NCI-H226 (cell line): ENCODE data around the gene GSG1L.
"Not testable (repeated sequence)": the region's sequence is repeated elsewhere in the genome, so short reads cannot be mapped to it uniquely, and the experiment has no call there.

Experiments
- DNase-seq: peaks from one replicate; pipeline ENCODE4 v3.0.0-alpha.2; 2015

GSG1L gene

DNA sequence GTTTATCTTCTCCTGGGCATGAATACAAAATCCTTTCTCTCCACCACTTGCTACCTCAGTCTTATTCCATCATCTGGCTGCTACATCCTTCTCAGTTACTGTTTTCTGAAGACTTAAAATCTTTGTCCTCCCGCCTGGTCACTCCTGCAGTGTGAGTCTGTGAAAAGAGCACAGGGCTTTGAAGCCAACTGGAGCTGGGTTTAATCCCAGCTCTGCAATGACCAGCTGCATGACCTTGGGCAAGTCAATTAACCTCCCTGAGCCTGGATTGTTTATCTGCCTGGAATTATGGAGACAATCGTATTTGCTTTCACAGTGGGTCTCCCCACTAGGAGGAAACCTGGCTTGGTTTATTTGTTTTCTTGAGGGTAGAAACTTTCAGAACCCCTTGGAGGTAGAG lies 183.2 kb downstream of the GSG1L start:
- no peak for DNase-seq

DNA sequence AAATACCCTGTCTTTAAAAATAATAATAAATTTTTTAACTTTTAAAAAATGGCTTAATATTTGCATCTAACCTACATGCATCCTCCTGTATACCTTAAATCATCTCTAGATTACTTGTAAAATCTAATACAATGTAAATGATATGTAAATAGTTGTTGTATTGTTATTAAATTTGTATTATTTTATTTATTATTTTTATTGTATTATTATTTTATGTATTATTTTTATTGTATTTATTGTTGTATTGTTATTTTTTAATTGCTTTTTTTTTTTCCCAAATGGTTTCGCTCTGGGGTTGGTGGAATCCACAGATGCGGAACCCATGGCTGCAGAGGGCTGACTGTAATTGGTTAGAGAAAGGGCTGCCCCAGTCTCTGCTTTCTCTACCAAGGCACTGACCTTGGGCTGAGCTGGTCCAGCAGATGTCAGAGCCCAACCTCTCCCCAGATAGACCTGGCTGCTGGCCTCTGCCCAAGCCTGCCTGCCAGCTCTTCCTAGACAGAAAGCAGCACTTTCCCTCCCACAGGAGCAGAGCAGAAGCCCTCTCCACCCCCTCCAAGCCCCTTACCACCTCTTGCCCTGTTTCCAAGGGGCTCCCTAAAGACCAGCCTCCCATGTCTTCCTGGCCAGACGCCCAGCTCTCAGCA lies 183.8 kb downstream of the GSG1L start:
- DNase-seq, result no peak

DNA sequence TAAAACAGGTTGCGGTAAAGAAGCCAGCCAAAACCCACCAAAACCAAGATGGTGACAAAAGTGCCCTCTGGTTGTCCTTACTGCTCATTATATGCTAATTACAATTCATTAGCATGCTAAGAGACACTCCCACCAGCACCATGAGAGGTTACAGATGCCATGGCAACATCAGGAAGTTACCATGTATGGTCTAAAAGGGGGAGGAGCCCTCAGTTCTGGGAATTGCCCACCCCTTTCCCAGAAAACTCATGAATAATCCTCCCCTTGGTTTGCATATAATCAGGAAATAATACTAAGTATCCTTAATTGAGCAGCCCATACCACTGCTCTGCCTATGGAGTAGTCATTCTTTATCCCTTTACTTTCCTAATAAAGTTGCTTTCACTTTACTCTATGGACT lies 190.9 kb downstream of the GSG1L start:
- DNase-seq, result not testable (repeated sequence)

DNA sequence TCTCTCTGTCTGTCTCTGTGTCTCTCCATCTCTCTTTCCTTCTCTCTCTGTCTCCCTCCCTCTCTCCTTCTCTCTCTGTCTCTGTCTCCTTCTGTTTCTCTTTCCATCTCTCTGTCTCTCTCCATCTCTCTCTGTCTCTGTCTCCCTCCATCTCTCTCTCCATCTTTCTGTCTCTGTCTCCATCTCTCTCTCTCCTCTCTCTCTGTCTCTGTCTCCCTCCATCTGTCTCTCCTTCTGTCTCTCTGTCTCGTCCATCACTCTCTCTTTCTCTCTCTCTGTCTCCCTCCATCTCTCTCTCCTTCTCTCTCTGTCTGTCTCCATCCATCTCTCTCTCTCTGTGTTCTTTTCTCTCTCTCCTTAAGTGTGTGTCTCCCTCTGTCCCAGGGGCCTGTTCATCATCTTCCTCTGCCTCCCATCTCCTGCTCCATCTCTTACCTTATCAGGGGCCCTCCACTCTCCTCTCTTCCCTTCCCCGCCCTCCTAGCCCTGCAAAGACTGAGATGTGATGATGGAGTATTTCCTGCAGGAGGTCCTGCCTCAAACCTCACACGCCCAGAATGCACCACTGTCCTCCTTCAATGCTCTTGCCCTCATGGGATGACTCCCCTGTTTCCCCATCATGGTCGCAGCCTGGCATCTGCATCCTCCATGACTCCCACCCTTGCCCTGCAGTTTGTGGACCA lies 193.3 kb downstream of the GSG1L start:
- no peak for DNase-seq

DNA sequence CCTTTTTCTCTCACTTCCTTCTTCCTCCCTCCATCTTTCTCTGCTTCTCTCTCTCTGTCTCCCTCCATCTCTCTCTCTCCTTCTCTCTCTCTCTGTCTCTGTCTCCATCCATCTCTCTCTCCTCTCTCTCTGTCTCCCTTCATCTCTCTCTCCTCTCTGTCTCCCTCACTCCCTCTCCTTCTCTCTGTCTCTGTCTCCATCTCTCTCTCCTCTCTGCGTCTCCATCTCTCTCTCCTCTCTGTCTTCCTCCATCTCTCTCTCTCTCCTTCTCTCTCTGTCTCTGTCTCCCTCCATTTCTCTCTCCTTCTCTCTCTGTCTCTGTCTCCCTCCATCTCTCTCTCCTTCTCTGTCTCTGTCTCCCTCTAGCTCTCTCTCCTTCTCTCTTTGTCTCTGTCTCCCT lies 194.1 kb downstream of the GSG1L start:
- DNase-seq, result no peak

DNA sequence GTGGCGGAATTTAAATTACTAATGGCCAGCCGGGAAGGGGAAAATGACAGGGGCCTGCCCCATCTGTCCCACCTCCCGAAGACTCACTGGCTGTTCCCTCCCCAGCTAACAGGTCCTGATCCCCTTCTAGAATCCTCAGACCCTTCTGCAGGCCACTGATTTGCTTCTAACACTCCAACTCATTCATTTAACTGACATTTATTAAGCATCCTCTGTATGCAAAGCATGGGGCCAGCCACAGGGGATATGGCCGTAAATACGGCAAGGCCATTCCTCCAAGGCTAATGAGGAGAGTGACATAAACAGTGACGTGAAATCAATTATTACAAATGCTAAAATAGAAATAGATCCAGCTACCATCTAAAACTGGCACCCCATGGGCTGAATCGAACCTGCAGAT lies 195.3 kb downstream of the GSG1L start:
- DNase-seq, result no peak

DNA sequence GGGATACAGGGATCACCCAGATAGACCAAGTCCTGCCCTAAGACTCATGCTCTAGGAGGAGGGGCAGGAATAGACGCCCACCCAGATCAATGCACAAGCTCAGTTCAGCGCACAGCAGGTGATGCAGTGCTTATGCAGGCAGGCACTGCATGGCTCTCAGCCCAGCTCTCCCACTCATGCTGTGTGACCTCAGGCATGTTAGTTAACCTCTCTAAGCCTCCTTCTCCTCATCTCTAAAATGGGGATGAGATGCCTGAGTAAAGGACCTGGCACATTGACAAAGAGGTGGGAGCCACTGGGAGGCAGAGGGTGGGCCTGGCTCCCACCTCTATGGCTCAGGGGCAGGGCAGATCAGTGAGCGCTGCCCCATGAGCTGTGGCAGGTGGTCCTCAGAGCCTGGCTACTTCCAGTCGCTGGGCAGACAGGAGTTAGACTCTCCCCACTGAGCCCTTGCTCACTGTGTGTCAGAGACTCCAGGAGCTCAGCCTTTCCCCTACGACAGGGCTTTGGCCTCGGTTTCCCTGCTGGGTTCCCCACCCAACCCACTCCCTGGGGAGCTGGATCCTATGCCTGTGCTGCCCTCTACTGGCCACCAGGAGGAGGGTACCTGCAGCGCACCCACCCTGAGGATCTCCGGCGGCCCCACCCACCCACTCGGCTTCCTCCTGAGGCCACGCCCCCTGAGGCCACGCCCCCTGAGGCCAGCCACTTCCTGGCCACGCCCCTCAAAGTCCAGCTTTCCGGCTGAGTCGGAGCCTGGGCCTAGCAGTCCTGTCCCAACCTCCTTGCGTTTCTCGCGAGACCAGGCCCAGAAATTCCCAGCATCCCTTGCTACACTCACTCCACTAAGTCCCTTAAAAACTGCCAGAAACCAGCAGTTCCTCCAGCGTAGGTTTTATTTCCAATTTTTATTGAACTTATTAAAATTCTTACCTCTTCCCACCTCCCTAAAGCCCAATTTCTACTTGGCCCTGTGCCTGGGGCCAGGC lies 196.1 kb downstream of the GSG1L start:
- peak; percentile 66 for DNase-seq

DNA sequence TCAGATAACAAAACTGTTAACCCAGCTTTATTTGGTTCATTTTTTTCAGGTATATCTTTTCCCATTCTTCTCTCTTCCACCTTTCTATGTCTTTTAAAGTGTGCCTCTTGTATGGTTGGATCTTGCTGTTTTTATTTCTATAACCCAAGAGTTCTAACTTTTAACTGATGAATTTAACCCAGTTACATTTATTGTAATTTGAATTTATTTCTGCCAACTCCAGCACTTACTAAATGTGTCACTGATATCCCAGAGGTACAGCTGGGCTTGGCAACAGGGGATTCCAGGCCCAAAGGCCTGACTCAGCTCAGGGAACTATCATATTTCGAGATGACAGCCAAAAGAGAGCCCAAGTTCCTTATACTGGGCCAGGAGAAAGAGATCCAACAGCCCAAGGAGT lies 200.1 kb downstream of the GSG1L start:
- DNase-seq, result no peak

DNA sequence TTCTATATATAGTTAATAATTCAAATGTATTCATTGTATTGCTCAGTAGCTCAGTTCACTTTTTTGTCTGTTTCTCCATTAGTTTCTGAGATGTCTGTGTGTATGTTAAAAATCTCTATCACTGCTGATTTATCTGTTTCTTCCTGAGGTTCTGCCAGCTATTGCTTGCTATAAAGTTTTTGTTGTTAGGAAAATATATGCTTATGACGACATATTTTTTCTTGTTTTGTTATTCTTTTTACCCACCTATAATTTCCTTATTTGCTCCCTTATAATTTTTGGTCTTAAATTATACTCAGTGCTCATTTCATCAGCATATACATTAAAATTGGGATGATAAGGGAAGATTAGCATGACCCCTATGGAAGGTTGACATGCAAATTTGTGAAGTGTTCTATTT lies 200.6 kb downstream of the GSG1L start:
- DNase-seq, result no peak

DNA sequence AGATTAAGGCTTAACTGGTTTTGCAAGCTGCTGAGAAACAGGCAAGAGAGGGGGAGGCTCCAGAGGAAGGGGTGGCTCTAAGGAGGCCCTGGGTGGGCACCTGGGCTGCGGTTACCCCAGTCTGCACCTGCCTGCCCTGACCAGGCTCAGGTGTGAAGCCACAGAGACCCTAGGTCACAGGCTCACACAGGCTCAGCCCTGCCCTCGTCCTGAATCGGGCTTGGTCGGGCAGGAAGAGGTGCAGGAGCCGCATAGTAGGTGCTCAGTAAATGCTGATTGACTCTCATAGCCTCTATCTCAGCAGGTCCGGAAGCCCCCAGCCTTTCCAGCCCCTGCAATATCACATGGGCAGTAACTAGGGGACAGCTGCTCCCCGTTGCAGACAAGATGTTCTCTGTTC lies 203.4 kb downstream of the GSG1L start:
- no peak for DNase-seq

DNA sequence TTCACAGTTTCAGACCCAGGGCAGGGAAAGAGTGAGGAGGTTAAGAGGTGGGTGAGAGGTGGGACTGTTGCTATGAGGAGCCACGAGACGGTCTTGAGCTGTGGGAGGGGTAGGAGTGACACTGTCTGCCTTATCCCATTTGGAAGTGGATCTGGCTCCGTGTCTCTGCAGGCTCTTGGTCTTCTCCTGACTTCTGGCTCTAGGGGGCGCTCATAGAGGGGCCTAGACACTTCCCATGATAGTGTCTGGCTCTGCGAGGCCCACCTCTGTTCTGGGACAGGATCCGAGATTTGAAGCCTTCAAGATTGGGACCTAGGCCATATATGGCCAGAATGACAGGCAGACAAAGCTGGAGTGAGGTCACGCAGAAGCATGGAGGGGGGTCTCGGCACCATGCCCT lies 204.5 kb downstream of the GSG1L start:
- no peak for DNase-seq

DNA sequence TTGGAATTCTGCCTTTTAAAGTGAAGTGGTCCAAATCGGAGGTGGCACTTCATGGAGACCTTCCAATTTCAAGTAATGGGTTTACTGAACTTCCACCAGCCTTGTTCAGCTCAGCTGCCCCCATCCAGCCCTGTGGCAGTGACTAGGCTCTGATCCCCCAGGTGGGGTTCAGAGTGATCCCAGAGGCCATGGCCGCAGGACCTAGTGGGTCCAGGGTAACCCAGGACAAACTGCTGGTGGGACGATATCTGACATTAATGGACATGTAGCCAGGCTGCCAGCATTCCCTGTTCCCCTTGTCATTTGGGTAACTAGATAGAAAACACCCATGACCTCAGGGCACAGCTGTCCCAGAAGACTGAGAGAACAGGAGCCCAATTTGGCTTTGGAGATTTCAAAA lies 209.9 kb downstream of the GSG1L start:
- DNase-seq, result no peak

DNA sequence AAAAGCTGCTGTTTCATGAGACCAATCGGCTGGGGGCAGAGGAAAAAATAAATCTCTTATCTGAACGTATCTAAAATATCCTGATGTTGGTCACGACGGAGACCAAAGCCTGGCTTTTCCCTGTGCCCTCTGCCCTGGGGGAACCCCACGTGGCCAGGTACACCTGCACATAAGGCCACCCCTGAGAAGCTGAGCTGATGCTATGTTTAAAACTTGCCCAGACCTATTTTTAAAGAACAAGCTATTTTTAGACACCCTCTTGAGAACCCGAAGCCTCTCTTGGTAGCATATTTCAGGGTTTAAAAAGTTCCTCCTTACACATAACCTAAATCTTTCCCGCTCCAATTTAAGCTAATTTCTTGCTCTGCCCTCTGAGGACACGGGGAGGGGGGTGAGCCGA lies 210.4 kb downstream of the GSG1L start:
- DNase-seq, result no peak

DNA sequence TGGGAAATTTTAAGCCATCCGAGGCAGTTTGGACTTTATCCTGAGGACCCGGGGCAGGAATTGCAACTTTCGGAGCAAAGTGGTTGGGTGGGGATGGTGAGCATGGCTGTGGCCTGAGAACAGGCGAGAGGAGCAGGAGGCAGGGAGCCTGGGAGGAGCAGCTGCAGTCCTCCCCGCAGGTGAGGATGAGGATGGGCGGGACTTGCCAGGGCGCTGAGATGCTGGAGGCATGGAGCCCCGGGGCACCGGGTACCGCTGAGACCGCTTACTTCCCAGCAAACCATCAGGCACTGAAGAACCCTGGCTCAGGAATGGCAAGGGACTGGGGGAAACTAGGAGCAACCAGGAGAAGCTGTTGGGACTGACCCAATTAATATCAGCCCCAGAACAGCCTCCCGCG lies 210.8 kb downstream of the GSG1L start:
- no peak for DNase-seq

DNA sequence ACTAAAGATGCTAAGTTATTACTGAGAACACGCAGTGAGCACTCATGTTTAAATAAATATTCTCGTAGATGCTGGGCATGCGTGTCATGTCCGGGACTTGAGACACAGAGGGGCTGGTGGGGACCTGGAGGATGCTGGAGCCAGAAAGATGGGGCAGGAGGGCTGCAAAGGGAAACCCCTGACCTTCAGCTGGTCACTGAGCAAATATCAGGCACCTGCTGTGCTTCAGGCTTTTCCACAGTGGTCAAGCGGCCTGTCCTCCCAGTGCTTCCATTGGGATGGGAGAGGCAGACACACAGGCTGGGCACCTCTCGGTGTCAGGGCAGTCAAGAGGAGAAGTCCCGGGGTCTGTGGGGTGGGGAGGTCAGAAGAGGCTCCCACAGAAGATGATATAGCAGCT lies 211.4 kb downstream of the GSG1L start:
- no peak for DNase-seq

DNA sequence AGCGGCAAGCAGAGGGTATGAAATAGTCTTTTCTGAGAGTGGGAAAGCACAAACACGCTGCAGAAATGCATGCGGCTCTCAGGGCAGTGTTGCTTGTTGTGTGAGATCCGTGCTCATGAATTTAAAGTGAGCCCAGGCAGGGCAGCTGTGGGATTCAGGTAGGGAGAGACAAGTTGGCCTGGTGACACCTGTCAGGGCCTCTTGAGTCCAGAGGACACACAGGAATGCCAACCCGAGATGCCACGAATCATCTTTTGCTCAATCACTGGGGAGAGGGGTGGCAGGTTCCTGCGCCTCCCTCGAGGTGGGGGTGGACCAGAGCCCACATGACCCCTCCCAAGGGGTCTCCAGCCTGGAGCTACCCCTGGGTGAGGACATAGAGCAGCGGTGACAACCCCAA lies 211.9 kb downstream of the GSG1L start:
- DNase-seq, result no peak

DNA sequence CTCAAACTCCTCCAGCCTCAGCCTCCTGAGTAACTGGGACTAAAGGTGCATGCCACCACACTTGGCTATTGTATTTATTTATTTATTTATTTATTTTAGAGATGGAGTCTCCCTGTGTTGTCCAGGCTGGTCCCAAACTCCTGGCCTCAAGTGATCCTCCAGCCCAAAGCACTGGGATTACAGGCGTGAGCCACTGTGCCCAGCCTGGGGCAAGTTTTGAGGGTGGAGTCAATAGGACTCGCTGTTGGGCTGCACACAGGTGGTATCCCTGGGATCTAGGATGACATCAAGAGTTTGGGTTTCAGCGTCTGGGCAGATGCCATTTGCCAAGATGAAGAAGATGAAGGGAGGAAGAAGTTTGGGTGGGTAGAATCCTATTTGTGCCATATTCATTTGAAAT lies 213.9 kb downstream of the GSG1L start:
- no peak for DNase-seq

DNA sequence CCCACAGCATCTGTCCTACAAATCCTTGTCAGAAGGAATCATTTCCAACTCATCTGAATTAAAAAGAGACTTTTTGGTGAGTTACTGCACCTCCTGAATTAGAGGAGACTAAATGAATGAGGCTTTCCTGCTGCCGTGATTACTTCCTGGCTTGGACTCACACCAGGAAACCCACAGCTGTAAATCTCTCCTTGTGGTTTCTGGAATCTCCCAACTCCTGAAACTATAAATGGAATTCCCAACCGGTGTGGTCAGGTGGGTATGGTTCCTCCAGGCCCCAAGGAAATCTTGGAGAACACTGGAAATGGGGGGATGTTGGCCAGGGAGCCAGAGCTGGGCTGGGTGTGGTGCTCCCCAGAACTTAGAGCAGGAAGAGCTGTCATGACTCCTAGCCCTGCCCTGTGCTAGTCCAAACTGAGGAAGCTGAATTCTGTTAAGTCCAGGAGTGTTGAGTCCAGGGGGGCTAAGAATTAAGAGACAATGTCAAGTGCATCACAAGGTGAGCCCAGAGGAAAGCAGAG lies 216.4 kb downstream of the GSG1L start:
- peak; percentile 80 for DNase-seq

DNA sequence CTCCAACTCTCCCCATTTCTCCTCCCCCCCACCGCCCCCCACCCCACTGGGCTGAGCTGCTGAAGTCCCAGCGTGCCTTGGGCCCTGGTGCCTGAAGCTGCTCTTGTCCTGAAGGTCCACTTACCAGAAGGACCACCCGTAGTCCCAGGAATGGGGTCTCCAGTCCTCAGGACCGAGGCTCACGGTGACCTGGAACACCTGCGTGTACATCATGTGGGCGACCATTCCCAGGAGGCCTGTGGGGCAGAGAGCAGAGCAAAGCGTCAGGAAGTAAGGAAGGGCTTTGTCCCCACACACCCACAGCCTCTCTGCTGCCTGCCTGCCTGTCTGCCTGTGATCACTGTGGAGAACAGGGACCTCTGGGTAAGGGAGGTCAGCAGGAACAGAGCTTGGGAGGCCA lies 218.7 kb downstream of the GSG1L start:
- DNase-seq, result no peak

DNA sequence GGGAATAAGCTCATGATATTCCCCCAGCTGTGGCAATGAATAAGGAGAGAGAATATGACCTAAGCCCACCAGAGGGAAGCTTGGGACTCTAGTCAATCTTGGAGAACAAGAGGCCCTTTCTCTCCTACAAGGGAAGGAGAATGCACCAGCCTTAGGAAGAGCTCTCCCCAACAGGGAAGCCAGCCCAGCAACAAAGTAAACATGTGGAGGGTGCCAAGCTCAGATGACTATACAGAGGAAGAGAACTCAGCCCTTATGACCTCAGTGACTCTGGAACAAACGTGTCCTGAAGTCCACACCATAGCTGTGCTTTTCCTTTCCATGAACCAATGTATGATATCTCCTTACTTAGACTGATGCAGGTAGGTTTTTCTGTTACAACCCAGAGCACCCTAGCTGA lies 219.7 kb downstream of the GSG1L start:
- DNase-seq, result no peak

DNA sequence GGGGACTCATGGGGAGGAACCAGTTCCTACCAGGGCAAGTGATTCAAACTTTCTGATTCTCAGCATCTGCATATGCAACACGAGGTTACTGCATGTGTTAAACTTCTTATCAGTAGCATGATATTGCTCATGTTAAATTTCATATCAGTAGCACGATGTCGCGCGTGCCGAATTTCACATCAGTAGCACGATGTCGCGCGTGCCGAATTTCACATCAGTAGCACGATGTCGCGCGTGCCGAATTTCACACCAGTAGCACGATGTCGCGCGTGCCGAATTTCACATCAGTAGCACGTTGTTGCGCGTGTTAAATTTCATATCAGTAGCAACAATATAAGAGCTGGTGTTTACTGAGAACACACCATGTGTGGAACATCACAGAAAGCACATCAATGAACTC lies 221.6 kb downstream of the GSG1L start:
- DNase-seq, result no peak

DNA sequence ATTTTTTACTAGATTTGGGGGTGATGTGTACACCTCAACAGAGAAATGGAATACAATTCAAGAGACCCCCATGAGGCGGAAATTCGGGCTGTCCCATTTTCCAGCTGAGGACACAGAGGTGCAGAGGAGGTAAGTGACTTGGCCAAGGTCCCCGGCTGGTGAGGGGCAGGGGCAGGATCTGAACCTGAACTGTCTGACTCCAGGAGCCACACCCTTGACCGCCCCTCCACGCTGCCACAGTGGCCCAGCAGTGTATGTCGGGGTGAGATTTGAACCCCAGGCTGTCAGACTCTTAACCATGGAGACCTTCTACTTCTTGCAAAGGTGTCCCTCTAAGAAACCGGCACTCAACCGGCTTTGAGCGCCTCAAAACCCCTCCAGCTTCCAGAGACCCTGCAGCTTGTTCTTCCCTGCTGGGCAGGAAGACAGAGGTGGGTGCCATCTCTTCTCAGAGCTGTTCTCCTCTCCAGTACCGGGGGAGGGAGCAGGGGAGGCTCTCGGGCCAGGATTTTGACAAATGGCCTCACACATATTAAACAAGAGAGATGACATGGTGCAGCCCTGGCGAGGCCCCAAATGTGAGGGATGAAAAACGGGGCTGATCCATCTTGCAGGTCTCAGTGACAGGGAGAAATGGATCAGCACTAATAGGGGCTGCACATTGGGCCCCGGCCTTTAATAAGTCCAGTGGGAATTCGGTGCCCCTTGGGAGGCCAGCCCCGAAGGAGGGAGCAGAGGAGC lies 222.3 kb downstream of the GSG1L start:
- no peak for DNase-seq
